Motor neuron (in vitro differentiated cells): ENCODE measurements around the gene PELI2. TPM values are rescaled to one million over a fixed set of nuclear protein-coding genes. Genes with fewer than 3 reads are reported as not detected.

Experiments used
- ATAC-seq, 8 experiments: fragments of 200-7000 bp; cut with Tn5 transposase; replicated peaks in 6 of 8; 2 replicates each; pipeline ENCODE4 v1.8.0; 2021; ENCODE audit warnings: mild to moderate bottlenecking in 8 of 8, moderate library complexity in 8 of 8
- H3K27ac ChIP-seq, 2 donors: fragments of 250-450 bp; sonication (Bioruptor Pico); 2 replicates each; pipeline ENCODE4 v1.9.0; 2021; ENCODE audit warnings: antibody characterized with exemption in 2 of 2, mild to moderate bottlenecking in 2 of 2, moderate library complexity in 1 of 2
- H3K4me1 ChIP-seq, 2 donors: fragments of 250-450 bp; sonication (Bioruptor Pico); replicated peaks in 1 of 2; 2 replicates each; pipeline ENCODE4 v1.6.1; 2021; ENCODE audit warnings: antibody characterized with exemption in 2 of 2, mild to moderate bottlenecking in 2 of 2, moderate library complexity in 1 of 2
- H3K4me3 ChIP-seq, 5 donors: fragments of 250-450 bp; sonication (Bioruptor Pico); 2 replicates each; pipeline ENCODE4 v1.9.0; 2021; ENCODE audit warnings: antibody characterized with exemption in 5 of 5, mild to moderate bottlenecking in 5 of 5, moderate library complexity in 4 of 5
- WGBS, 10 experiments: fragments of 450-650 bp; shearing (Covaris generic); methylation state at CpG; one replicate each; pipeline ENCODE4 v1.0.0; 2022; 5-methylcytosine and 5-hydroxymethylcytosine counted together
- in situ Hi-C, 9 experiments: fragments of 400-800 bp; cut with MboI; loops; one replicate each; pipeline ENCODE4 v1.15.0; 2021; ENCODE audit warnings: low sequenced_read_pairs in 9 of 9, low pct_unique_long_range_greater_than_20kb in 2 of 9; ENCODE audit not compliant: unreplicated experiment in 9 of 9
- total RNA-seq, 8 experiments: library from RNA; unstranded; fragments of 300-600 nt; gene quantifications; 2 replicates each; pipeline versions ENCODE4 v1.2.3 to v1.2.4, GENCODE V29; 2022

PELI2 gene
- total RNA-seq, 8 experiments from 2014 or later, result 3.7 to 18.4 (median 8.9) TPM

GRCh38 chr14:56121816-56122215 is 3.6 kb downstream of the PELI2 start:
- in situ Hi-C loops, result loop anchor here in 1 of 9 experiments (25.0 kb wide), 1 partner anchor 410 kb away; no protein-coding TSS in a partner anchor
- no peak for ATAC-seq
- WGBS, 10 experiments, result 82 to 100% (median 97%) methylated on average over 1 to 3 of the region's 3 CpGs
- no peak overlapping the region for H3K27ac ChIP-seq
- H3K4me1 ChIP-seq, result peaks cover 44 to 45% of the 10 kb centered on the region in 2 donors
- H3K4me3 ChIP-seq, result no peak overlapping the region

GRCh38 chr14:56122301-56122700 is 4.1 kb downstream of the PELI2 start:
- H3K27ac ChIP-seq, result no peak overlapping the region
- no peak overlapping the region for H3K4me3 ChIP-seq
- WGBS, 10 experiments, result 33 to 95% (median 65%) methylated on average over 1 to 2 of the region's 2 CpGs; no CpG with 5 or more reads in 2 of the 10 experiments
- in situ Hi-C loops, result loop anchor here in 1 of 9 experiments (25.0 kb wide), 1 partner anchor 410 kb away; no protein-coding TSS in a partner anchor
- H3K4me1 ChIP-seq, result peaks cover 47 to 50% of the 10 kb centered on the region in 2 donors
- no peak for ATAC-seq

GRCh38 chr14:56124327-56124726 is 6.1 kb downstream of the PELI2 start:
- peak; percentile 4 to 75 (median 67) for ATAC-seq
- WGBS, 10 experiments, result 11 to 70% (median 41%) methylated on average over 1 to 2 of the region's 2 CpGs; no CpG with 5 or more reads in 5 of the 10 experiments
- in situ Hi-C loops, result loop anchor here in 1 of 9 experiments (25.0 kb wide), 1 partner anchor 412 kb away; no protein-coding TSS in a partner anchor
- H3K4me1 ChIP-seq, result peaks cover 47 to 53% of the 10 kb centered on the region in 2 donors
- H3K4me3 ChIP-seq, result no peak overlapping the region
- peak overlapping the region in 1 of 2 donors; percentile 15 for H3K27ac ChIP-seq

DNA sequence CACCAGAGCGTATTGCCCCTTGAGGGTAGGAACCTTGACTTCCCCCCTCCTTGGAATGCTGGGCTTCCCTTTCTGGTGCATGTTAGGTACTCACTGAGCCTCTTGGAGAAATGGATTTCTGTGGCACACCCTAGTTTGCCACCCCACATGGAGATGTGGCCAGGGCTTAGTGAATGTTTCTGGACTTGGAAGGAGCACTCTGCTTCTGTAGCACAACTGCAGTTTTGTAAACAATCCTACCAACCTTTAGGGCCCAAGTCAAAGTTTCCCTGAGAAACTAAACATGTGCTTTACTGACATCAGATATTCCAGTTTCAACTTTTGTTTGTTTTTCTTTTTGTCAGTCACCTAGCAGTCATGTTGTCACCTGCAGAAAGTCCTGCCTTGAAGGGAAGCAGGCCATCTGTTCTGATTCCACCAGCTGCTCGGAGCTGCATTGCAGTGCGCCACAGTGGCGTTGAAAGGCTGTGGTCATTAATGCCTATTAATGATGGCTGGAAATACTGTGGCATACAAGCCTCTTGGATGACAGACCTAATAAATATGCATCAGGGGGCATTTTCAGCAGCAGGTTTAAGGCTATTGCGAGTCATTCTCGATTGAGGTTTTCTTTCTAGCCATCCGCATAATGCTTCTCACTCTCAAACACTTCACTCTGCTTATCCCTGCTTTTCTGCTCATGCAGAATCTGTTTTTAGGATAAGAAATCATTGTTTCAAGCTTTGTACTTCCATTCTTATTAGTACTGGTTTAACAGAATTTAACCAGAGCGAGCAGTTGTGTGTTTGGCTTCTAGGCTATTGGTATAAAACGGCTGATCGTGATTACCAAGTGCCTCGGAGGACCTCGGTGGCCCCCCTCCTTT is 7.8 kb downstream of the PELI2 start:
- Histone ChIP-seq H3K4me1 (peaks cover 49 to 57% of the 10 kb centered on the region in 2 donors), H3K27ac (no peak overlapping the region), H3K4me3 (no peak overlapping the region)
- ATAC-seq, result peak in 5 of 8 experiments; percentile 45 to 85 (median 79)
- 25 to 100% (median 79%) methylated on average over 1 to 12 of the region's 12 CpGs; no CpG with 5 or more reads in 1 of the 10 experiments for WGBS, 10 experiments
- in situ Hi-C loops, result no loop called here

- ATAC-seq, result no peak
- Histone ChIP-seq H3K4me1 (peaks cover 55 to 62% of the 10 kb centered on the region in 2 donors), H3K27ac (no peak overlapping the region), H3K4me3 (no peak overlapping the region)
- WGBS, 10 experiments, result 40 to 100% (median 80%) methylated on average over 1 to 2 of the region's 2 CpGs; no CpG with 5 or more reads in 3 of the 10 experiments
- in situ Hi-C loops, result no loop called here
These were observed 8.4 kb downstream of the PELI2 start for GRCh38 chr14:56126637-56126913.

- 20 to 100% (median 89%) methylated on average over 1 to 3 of the region's 3 CpGs; no CpG with 5 or more reads in 2 of the 10 experiments for WGBS, 10 experiments
- no peak for ATAC-seq
- in situ Hi-C loops, result no loop called here
- no peak overlapping the region for H3K4me3 ChIP-seq
- H3K27ac ChIP-seq, result no peak overlapping the region
- H3K4me1 ChIP-seq, result peaks cover 60 to 66% of the 10 kb centered on the region in 2 donors
These were observed 8.9 kb downstream of the PELI2 start for GRCh38 chr14:56127156-56127555.

DNA sequence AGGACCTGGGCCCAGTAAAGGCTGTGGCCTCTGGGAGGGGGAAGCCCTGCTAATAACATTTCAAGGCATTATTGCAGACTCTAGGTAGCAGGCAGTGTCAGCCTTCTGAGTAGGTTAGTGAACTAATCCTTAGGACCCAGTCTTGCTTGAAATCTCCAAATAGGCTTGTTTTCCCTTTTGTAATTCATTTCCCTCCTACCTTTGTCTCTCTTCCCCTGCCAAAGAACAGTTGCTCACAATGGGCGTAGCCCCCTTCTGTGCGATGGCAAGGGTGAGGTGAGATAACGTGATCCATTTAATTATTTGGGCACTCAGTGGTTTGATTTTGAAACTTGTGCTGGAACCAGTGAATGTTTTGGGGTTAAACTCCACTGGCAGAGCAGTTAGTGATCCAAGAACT is 10.9 kb downstream of the PELI2 start:
- in situ Hi-C loops, result no loop called here
- WGBS, 10 experiments, result 62% methylated on average over 3 of the region's 3 CpGs; no CpG with 5 or more reads in 9 of the 10 experiments
- no peak overlapping the region for H3K4me3 ChIP-seq
- H3K27ac ChIP-seq, result no peak overlapping the region
- H3K4me1 ChIP-seq, result peaks cover 67 to 70% of the 10 kb centered on the region in 2 donors
- no peak for ATAC-seq

GRCh38 chr14:56129933-56130332 is 11.7 kb downstream of the PELI2 start:
- Histone ChIP-seq H3K27ac (no peak overlapping the region), H3K4me1 (peaks cover 58 to 62% of the 10 kb centered on the region in 2 donors), H3K4me3 (no peak overlapping the region)
- WGBS, 10 experiments, result 0 to 100% (median 19%) methylated on average over 1 to 2 of the region's 4 CpGs
- in situ Hi-C loops, result no loop called here
- peak in 1 of 8 experiments; percentile 18 for ATAC-seq

GRCh38 chr14:56131004-56131864 is 13.0 kb downstream of the PELI2 start:
- ATAC-seq, result peak in 5 of 8 experiments; percentile 35 to 65 (median 39)
- Histone ChIP-seq H3K27ac (no peak overlapping the region), H3K4me1 (peaks cover 57 to 62% of the 10 kb centered on the region in 2 donors), H3K4me3 (no peak overlapping the region)
- 72 to 100% (median 86%) methylated on average over 1 to 5 of the region's 5 CpGs; no CpG with 5 or more reads in 1 of the 10 experiments for WGBS, 10 experiments
- in situ Hi-C loops, result no loop called here

- in situ Hi-C loops, result no loop called here
- H3K4me3 ChIP-seq, result no peak overlapping the region
- WGBS, 10 experiments, result 0 to 100% (median 45%) methylated on average over 1 to 13 of the region's 14 CpGs
- peak in 7 of 8 experiments; percentile 19 to 76 (median 63) for ATAC-seq
- peaks cover 57 to 60% of the 10 kb centered on the region in 2 donors for H3K4me1 ChIP-seq
- H3K27ac ChIP-seq, result no peak overlapping the region
These were observed 13.9 kb downstream of the PELI2 start for GRCh38 chr14:56131865-56132833.

DNA sequence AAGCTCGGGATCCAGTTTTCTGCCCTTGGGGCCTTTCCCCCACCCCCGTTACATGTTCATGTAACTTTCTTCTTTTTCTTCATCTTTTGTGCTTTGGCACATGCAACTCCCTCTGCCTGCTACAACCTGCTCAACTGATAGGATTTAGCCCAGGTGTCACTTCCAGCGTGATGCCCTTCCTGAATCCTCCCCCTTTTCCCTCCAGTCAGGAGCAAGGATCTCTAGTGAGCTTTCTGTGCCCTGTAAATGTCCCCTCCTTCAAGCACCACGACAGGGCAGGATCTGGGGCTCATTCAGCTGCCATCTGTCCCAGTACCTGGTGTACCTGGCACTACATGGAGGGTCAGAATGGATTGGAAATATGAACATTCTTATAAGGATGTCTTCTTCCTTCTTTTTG is 15.3 kb downstream of the PELI2 start:
- Histone ChIP-seq H3K4me1 (peaks cover 65% of the 10 kb centered on the region in 2 donors), H3K4me3 (no peak overlapping the region), H3K27ac (no peak overlapping the region)
- in situ Hi-C loops, result no loop called here
- 0 to 83% (median 43%) methylated on average over 1 to 4 of the region's 4 CpGs; no CpG with 5 or more reads in 2 of the 10 experiments for WGBS, 10 experiments
- no peak for ATAC-seq

DNA sequence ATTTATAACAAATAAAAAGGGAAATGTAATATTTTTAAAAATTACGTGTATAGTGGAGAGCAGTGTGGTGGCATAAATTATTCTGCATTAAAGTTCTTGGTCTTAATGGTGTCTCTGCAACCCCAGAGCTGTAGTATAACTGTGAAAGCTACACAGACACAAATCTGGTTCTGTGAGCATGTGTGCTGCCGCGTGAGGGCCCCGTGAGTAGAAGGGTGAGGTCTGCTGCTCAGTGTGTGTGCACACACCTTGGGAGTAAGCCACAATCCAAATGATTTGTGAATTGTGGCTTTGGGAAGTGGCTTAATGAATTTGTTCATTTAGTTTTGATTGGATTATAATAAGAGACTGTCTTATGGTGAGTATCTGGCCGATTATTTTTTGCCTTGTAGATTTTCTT is 16.8 kb downstream of the PELI2 start:
- in situ Hi-C loops, result no loop called here
- WGBS, 10 experiments, result 26 to 88% (median 69%) methylated on average over 1 to 5 of the region's 5 CpGs
- no peak overlapping the region for H3K27ac ChIP-seq
- peaks cover 67 to 76% of the 10 kb centered on the region in 2 donors for H3K4me1 ChIP-seq
- ATAC-seq, result peak in 4 of 8 experiments; percentile 24 to 74 (median 35)
- H3K4me3 ChIP-seq, result no peak overlapping the region
